Prostate gland (tissue), 2 donors: Measurements from ENCODE around the gene KCNH6.

Experiments
- POLR2A ChIP-seq: fragments of 450-650 bp; IDR thresholded peaks from one replicate; pipeline ENCODE4 v1.6.1; 2016; ENCODE audit warnings: antibody characterized with exemption, mild to moderate bottlenecking
- POLR2AphosphoS5 ChIP-seq: sonication (generic); formaldehyde crosslinking; IDR thresholded peaks from one replicate; pipeline ENCODE4 v1.6.1; 2017; ENCODE audit warnings: antibody characterized with exemption
- TF ChIP-seq, protein P1 (sequence below), 4 experiments: fragments of 200-600 bp in 2 of 4; fragments of 450-650 bp in 2 of 4; sonication (generic) in 2 of 4; IDR thresholded peaks; 1 replicate in 3 of 4; 2 replicates in 1 of 4; pipeline ENCODE4 v1.5.1; 2016 to 2019; ENCODE audit warnings: antibody characterized with exemption in 4 of 4, mild to moderate bottlenecking in 2 of 4, moderate library complexity in 2 of 4

DNA sequence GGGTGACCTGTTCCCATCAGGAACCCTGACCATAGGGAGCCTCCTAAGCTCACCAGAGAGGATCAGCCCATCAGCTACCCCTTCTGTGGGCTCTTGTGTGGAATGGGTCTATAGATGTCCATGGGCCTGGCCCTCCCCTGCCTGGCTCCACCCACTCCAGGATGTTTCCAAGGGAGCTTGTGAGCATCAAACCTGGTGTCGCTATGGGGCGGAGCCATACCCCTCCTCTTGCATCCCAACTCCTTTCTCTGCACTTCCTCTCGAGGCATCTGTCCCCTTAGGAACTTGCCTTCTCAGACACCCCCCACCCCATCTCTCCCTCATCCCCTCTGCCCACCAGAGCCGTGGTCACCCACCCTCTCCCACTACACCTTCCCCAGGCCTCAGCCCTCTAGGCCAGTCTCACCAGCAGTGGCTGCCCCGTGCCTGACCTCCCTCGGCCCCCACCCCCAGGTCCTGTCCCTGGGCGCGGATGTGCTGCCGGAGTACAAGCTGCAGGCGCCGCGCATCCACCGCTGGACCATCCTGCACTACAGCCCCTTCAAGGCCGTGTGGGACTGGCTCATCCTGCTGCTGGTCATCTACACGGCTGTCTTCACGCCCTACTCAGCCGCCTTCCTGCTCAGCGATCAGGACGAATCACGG lies 10.4 kb downstream of the KCNH6 start:
- TF ChIP-seq, protein P1, sequence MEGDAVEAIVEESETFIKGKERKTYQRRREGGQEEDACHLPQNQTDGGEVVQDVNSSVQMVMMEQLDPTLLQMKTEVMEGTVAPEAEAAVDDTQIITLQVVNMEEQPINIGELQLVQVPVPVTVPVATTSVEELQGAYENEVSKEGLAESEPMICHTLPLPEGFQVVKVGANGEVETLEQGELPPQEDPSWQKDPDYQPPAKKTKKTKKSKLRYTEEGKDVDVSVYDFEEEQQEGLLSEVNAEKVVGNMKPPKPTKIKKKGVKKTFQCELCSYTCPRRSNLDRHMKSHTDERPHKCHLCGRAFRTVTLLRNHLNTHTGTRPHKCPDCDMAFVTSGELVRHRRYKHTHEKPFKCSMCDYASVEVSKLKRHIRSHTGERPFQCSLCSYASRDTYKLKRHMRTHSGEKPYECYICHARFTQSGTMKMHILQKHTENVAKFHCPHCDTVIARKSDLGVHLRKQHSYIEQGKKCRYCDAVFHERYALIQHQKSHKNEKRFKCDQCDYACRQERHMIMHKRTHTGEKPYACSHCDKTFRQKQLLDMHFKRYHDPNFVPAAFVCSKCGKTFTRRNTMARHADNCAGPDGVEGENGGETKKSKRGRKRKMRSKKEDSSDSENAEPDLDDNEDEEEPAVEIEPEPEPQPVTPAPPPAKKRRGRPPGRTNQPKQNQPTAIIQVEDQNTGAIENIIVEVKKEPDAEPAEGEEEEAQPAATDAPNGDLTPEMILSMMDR (IDR thresholded peaks at IDR 0.05), result no peak
- TF ChIP-seq POLR2A, result no peak
- TF ChIP-seq POLR2AphosphoS5, result no peak
